Karpas-422 (cell line): ENCODE data around the gene ZKSCAN1. TPM values are rescaled to one million over a fixed set of nuclear protein-coding genes. Genes with fewer than 3 reads are reported as not detected.
"Not testable (repeated sequence)": the region's sequence is repeated elsewhere in the genome, so short reads cannot be mapped to it uniquely, and the experiment has no call there.

Source experiments
- DNase-seq: peaks from one replicate; pipeline ENCODE4 v3.0.0-alpha.2; 2015
- H2AFZ ChIP-seq: fragments of 200-600 bp; sonication (generic); 2 replicates; pipeline ENCODE4 v1.6.1; 2014; ENCODE audit warnings: antibody characterized with exemption, low read length, mixed read lengths
- H3K27ac ChIP-seq: fragments of 200-600 bp; sonication (generic); 2 replicates; pipeline ENCODE4 v1.5.1; 2014; ENCODE audit warnings: mild to moderate bottlenecking, low read length, moderate library complexity
- H3K27me3 ChIP-seq: fragments of 200-600 bp; sonication (generic); 2 replicates; pipeline ENCODE4 v1.6.1; 2014; ENCODE audit warnings: low read length, mixed read lengths
- H3K36me3 ChIP-seq: fragments of 200-600 bp; sonication (generic); 2 replicates; pipeline ENCODE4 v1.6.1; 2014; ENCODE audit warnings: low read length, mixed read lengths; ENCODE audit not compliant: insufficient read depth
- H3K4me1 ChIP-seq: fragments of 200-600 bp; sonication (generic); 2 replicates; pipeline ENCODE4 v1.6.1; 2014; ENCODE audit warnings: mild to moderate bottlenecking, low read length, mixed read lengths
- H3K4me2 ChIP-seq: fragments of 200-600 bp; sonication (generic); 2 replicates; pipeline ENCODE4 v1.6.1; 2014; ENCODE audit warnings: low read length, low read depth, mild to moderate bottlenecking; ENCODE audit not compliant: poor library complexity, severe bottlenecking
- H3K4me3 ChIP-seq: fragments of 200-600 bp; sonication (generic); 2 replicates; pipeline ENCODE4 v1.5.1; 2014; ENCODE audit warnings: mild to moderate bottlenecking, antibody characterized with exemption, low read length, mixed read lengths
- H3K79me2 ChIP-seq: fragments of 200-600 bp; sonication (generic); 2 replicates; pipeline ENCODE4 v1.6.1; 2014; ENCODE audit warnings: mild to moderate bottlenecking, low read length, mixed read lengths
- H3K9ac ChIP-seq: fragments of 200-600 bp; sonication (generic); 2 replicates; pipeline ENCODE4 v1.6.0; 2014; ENCODE audit warnings: low read length
- H3K9me2 ChIP-seq: fragments of 200-600 bp; sonication (generic), shearing (Covaris generic); replicated peaks from 2 replicates; pipeline ENCODE4 v1.6.0; 2014; ENCODE audit warnings: mild to moderate bottlenecking, low read length, moderate library complexity; ENCODE audit not compliant: insufficient read depth
- H3K9me3 ChIP-seq: fragments of 300-700, 200-600 bp; sonication (generic); 2 replicates; pipeline ENCODE4 v1.6.1; 2014; ENCODE audit warnings: low read length, mixed read lengths
- H4K20me1 ChIP-seq: fragments of 200-600 bp; sonication (generic); 2 replicates; pipeline ENCODE4 v1.6.1; 2014; ENCODE audit warnings: mild to moderate bottlenecking, antibody characterized with exemption, low read length, low read depth; ENCODE audit not compliant: insufficient read depth
- total RNA-seq: library from RNA; depleted of rRNA; stranded (reverse); fragments of >200 nt; shearing (Covaris generic); gene quantifications from 2 replicates; pipeline ENCODE4 v1.2.3, GENCODE V29; 2014; ENCODE audit warnings: low replicate concordance

The ZKSCAN1 gene
- total RNA-seq, 1 experiment from 2014 or later, result 22.1 TPM

DNA sequence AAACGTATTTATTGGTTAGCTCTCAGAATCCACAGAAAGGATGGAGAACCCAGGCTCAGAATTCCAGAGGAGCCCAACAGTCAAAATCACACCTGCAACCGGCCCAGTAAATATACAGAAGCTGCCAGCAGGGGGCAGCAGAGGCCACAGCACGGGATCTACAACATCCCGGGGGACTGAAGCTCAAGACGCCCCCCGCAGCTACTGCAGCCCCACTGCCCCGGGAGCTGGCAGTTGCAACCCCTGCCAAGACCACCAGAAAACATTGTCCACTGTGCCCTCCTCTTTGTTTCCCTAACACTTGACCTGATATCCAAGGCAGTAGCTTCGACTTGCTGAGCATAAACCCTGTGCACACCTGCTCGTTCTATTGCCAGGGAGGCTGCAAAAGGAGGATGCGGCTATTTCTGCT is 35.6 kb upstream of the ZKSCAN1 start:
- H3K4me3 ChIP-seq, H3K36me3 ChIP-seq, H3K9ac ChIP-seq, H2AFZ ChIP-seq, H3K27me3 ChIP-seq, H3K79me2 ChIP-seq, H3K4me2 ChIP-seq, H3K9me2 ChIP-seq, DNase-seq, H4K20me1 ChIP-seq, H3K9me3 ChIP-seq, H3K27ac ChIP-seq: not testable (repeated sequence)
- peaks cover 20% of the 10 kb centered on the region for H3K4me1 ChIP-seq

DNA sequence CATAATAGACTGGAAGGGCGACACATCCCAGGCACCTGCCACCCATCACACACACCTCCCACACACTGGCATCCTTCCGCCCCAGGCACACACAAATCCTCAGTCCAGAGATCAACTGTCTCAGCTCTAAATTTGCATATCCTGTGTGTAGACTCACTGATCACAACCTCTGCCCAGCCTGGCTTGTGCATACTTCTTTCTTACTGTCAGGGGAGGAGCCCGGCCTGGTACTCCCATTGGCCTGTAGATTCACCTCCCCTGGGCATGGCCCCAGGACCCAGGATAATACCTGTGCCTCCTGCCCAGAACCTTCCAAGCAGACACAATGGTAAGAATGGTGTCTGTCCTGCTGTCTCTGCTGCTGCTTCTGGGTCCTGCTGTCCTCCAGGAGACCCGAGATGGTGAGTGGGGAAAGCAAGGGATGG is 34.9 kb upstream of the ZKSCAN1 start:
- peaks cover 20% of the 10 kb centered on the region for H3K4me1 ChIP-seq
- H3K4me2 ChIP-seq, result not testable (repeated sequence)

DNA sequence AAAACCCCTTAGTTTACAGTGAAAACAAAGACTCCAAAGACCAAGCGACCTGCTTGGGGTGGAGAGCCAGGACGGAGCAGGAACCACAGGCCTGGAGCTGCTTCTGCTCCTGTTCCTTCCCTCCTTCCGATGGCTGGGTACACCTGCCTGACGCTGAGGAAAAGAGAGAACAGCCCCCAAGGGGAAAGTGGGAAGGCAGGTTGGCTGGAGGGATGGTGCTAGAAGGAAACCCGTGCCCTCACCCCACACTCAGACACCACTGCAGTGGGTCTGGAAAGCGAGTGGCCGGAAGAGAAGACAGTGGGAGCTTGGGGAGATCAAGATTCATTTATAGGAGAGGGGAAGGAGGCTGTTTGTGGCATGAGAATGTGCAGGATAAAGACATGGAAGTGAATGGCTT is 34.3 kb upstream of the ZKSCAN1 start:
- H3K27ac ChIP-seq, H2AFZ ChIP-seq, H3K9me3 ChIP-seq, H3K4me3 ChIP-seq, H3K27me3 ChIP-seq, H3K79me2 ChIP-seq, DNase-seq, H3K36me3 ChIP-seq, H4K20me1 ChIP-seq, H3K4me2 ChIP-seq, H3K9ac ChIP-seq, H3K9me2 ChIP-seq: not testable (repeated sequence)
- peaks cover 15% of the 10 kb centered on the region for H3K4me1 ChIP-seq

More for the DNA sequence above, 34.9 kb upstream of the ZKSCAN1 start:
- DNase-seq, result peak; percentile 60
- H4K20me1 ChIP-seq, H3K9me2 ChIP-seq, H3K9me3 ChIP-seq, H3K27ac ChIP-seq, H3K27me3 ChIP-seq, H2AFZ ChIP-seq, H3K36me3 ChIP-seq, H3K4me3 ChIP-seq, H3K79me2 ChIP-seq, H3K9ac ChIP-seq: not testable (repeated sequence)

DNA sequence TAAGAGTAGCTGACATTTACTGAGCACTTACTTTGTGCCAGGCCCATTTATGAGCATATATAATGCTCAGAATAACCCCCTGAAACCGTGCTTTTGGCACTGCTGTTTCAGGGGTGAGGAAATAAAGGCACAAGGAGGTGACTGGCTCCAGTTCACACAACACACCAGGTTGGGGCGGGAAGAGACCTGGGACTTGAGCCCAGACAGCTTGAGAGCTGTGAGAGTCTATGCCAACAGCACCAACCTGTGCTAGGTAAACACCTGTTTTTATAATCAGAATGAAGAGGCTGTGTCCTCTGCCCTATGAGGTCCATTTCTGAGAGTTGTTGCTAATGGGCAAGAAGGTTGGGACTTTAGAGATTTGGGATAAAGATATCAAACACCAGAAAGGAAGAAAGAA is 30.8 kb upstream of the ZKSCAN1 start:
- no peak overlapping the region for H3K4me2 ChIP-seq
- peaks cover 19% of the 10 kb centered on the region for H3K4me1 ChIP-seq
- DNase-seq, result no peak
- H3K9me2 ChIP-seq, result no peaks in the 10 kb centered on the region
- no peaks in the 10 kb centered on the region for H3K27me3 ChIP-seq
- H3K9ac ChIP-seq, result no peak overlapping the region
- H3K4me3 ChIP-seq, result no peak overlapping the region
- no peak overlapping the region for H2AFZ ChIP-seq
- no peaks in the 10 kb centered on the region for H3K9me3 ChIP-seq
- H3K36me3 ChIP-seq, result no peaks in the 10 kb centered on the region
- H4K20me1 ChIP-seq, result no peaks in the 10 kb centered on the region
- no peak overlapping the region for H3K27ac ChIP-seq
- no peaks in the 10 kb centered on the region for H3K79me2 ChIP-seq

DNA sequence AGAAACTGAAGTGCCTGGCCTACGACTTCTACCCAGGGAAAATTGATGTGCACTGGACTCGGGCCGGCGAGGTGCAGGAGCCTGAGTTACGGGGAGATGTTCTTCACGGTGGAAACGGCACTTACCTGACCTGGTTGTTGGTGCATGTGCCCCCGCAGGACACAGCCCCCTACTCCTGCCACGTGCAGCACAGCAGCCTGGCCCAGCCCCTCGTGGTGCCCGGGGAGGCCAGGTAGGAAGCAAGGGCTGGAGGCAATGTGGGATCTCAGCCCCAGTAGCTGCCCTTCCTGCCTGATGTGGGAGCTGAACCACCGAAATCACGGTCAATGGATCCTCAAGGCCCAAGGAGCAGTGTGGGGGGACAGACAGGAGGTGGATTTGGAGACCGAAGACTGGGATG is 28.1 kb upstream of the ZKSCAN1 start:
- not testable (repeated sequence) for H2AFZ ChIP-seq, H3K79me2 ChIP-seq, H4K20me1 ChIP-seq, DNase-seq, H3K4me3 ChIP-seq, H3K36me3 ChIP-seq, H3K27me3 ChIP-seq, H3K9me3 ChIP-seq, H3K27ac ChIP-seq, H3K4me2 ChIP-seq, H3K9ac ChIP-seq, H3K9me2 ChIP-seq
- H3K4me1 ChIP-seq, result peaks cover 15% of the 10 kb centered on the region

DNA sequence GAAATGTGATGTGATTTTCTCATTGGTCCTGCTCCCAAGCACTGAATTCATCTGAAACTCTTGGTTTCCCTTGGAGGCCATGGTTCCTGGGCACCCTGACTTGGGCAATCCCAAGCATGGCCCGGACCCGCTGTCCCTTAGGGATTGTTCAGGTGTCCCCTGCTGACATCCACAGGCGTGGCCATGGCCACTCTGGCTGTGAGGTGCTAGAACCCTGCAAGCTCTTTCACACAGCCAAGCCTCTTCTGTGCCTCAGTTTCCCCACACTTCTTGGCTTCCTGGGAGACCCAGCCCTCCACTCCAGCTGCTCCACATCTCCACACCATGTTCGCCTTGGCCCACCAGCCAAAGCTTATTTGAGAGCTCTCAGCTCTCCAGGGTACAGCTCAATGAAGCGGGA is 27.6 kb upstream of the ZKSCAN1 start:
- no peak for DNase-seq
- Histone ChIP-seq H3K9me3 (no peaks in the 10 kb centered on the region), H3K79me2 (no peaks in the 10 kb centered on the region), H3K4me1 (peaks cover 15% of the 10 kb centered on the region), H4K20me1 (no peaks in the 10 kb centered on the region), H3K4me3 (no peak overlapping the region), H3K27ac (no peak overlapping the region), H3K4me2 (no peak overlapping the region), H3K27me3 (no peaks in the 10 kb centered on the region), H3K36me3 (no peaks in the 10 kb centered on the region), H3K9ac (no peak overlapping the region), H3K9me2 (no peaks in the 10 kb centered on the region), H2AFZ (no peak overlapping the region)

DNA sequence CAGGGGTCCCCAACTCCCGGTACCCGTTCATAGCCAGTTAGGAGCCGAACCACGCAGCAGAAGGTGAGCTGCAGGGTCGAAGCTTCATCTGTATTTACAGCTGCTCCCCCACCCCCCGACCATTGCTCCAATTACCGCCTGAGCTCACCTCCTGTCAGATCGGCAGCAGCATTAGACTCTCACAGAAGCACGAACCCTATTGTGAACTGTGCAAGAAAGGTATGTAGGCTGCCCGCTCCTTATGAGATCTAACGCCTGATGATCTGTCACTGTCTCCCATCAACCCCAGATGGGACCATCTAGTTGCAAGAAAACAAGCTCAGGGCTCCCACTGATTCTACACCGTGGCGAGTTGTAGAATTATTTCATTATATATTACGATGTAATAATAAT is 24.9 kb upstream of the ZKSCAN1 start:
- Histone ChIP-seq H3K9ac (no peak overlapping the region), H3K79me2 (no peaks in the 10 kb centered on the region), H3K4me1 (peaks cover 17% of the 10 kb centered on the region), H4K20me1 (no peaks in the 10 kb centered on the region), H2AFZ (no peak overlapping the region), H3K36me3 (no peaks in the 10 kb centered on the region), H3K27ac (no peak overlapping the region), H3K27me3 (no peaks in the 10 kb centered on the region), H3K4me3 (no peak overlapping the region), H3K9me2 (no peaks in the 10 kb centered on the region), H3K9me3 (no peaks in the 10 kb centered on the region), H3K4me2 (peak overlapping the region; percentile 44)
- no peak for DNase-seq

DNA sequence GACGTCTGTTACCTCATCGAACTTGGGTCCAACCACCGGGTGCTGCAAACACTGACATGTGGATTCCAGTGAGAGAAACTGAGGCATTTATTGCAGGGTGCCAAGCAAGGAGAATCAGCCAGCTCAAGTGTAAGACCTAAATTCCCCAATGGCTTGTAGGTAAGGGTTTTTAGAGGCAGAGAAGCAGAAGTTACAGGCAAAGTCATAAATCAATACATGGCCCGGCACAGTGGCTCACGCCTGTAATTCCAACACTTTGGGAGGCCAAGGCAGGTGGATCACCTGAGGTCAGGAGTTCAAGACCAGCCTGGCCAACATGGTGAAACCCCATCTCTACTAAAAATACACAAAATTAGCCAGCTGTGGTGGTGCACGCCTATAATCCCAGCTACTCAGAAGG is 23.9 kb upstream of the ZKSCAN1 start:
- H3K9me2 ChIP-seq, result not testable (repeated sequence)

More for the DNA sequence above, 23.9 kb upstream of the ZKSCAN1 start:
- not testable (repeated sequence) for H3K36me3 ChIP-seq, H3K4me3 ChIP-seq, H3K4me2 ChIP-seq, DNase-seq, H3K27ac ChIP-seq, H2AFZ ChIP-seq, H3K9me3 ChIP-seq, H4K20me1 ChIP-seq, H3K27me3 ChIP-seq, H3K79me2 ChIP-seq, H3K9ac ChIP-seq
- H3K4me1 ChIP-seq, result peaks cover 17% of the 10 kb centered on the region
